Measurements from ENCODE around the gene PDE6B. TPM values are rescaled to one million over a fixed set of nuclear protein-coding genes. Genes with fewer than 3 reads are reported as not detected.

Gene PDE6B
- total and polyA plus RNA-seq, 2 of the 13 experiments (the other 11 are each of a cell fraction or from before 2014, with no cell fraction given), result 0.38 to 0.40 TPM

DNA sequence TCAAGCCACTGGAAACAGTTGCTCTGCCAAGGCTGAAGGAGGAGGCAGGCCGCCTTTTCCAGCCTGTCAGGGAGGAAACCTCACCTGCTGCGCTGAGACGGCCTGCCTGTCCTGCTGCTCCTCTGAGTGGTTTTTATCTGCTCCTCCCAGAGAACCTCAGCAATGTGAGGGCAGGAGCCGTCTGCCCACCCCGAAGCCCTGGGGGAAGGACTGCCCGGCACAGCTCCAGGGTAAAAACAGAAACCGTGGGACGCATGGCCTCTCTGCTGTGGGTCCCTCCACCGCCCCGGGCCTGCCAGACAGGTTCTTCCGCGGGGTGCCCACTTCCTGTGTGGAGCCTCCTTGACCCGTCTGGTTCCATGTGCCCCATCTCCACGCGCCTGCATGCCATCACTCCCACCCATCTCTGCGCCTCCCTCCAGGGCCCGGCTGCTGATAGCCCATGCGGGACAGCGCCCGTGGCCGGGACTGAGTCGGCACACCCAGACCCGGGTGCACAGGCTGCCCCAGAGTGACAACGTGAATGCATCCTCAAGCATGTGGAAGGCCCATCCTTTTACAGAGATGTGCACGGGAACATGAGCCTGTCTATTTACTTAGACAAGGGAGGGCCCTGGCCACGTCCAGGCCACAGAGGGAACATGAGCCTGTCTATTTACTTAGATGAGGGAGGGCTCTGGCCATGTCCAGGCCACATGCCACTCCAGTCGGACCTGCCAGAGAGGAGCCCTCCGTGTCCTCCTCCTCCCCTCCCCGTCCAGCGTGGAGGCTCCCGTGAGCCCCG, 67.6 kb downstream of the PDE6B start (continued):
- TF ChIP-seq, protein P1, sequence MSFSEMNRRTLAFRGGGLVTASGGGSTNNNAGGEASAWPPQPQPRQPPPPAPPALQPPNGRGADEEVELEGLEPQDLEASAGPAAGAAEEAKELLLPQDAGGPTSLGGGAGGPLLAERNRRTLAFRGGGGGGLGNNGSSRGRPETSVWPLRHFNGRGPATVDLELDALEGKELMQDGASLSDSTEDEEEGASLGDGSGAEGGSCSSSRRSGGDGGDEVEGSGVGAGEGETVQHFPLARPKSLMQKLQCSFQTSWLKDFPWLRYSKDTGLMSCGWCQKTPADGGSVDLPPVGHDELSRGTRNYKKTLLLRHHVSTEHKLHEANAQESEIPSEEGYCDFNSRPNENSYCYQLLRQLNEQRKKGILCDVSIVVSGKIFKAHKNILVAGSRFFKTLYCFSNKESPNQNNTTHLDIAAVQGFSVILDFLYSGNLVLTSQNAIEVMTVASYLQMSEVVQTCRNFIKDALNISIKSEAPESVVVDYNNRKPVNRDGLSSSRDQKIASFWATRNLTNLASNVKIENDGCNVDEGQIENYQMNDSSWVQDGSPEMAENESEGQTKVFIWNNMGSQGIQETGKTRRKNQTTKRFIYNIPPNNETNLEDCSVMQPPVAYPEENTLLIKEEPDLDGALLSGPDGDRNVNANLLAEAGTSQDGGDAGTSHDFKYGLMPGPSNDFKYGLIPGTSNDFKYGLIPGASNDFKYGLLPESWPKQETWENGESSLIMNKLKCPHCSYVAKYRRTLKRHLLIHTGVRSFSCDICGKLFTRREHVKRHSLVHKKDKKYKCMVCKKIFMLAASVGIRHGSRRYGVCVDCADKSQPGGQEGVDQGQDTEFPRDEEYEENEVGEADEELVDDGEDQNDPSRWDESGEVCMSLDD (CRISPR knock-in tag; IDR thresholded peaks at IDR 0.05; ENCODE audit: borderline replicate concordance), result no peak
- TF ChIP-seq ZSCAN20 (CRISPR knock-in tag; IDR thresholded peaks at IDR 0.05; ENCODE audit: borderline replicate concordance) (no peak), ATAD3A (CRISPR knock-in tag; IDR thresholded peaks at IDR 0.05) (no peak), IRX3 (CRISPR knock-in tag; IDR thresholded peaks at IDR 0.05; ENCODE audit: borderline replicate concordance, low read depth) (no peak), ZNF562 (CRISPR knock-in tag; IDR thresholded peaks at IDR 0.05; ENCODE audit: borderline replicate concordance) (no peak), HDAC6 (IDR thresholded peaks at IDR 0.05; ENCODE audit: low read depth, low read length) (no peak), GZF1 (CRISPR knock-in tag; IDR thresholded peaks at IDR 0.05) (no peak), ZNF510 (CRISPR knock-in tag; IDR thresholded peaks at IDR 0.05; ENCODE audit: low read depth) (no peak), DPF2 (CRISPR knock-in tag; IDR thresholded peaks at IDR 0.05; ENCODE audit: borderline replicate concordance, low read depth) (no peak), CBFB (CRISPR knock-in tag; IDR thresholded peaks at IDR 0.05) (0 out of 2 replicates have a peak, but pooled peaks have one; percentile 43), ZNF747 (CRISPR knock-in tag; IDR thresholded peaks at IDR 0.05; ENCODE audit: borderline replicate concordance) (0 out of 2 replicates have a peak, but pooled peaks have one; percentile 33), ZNF143 (CRISPR knock-in tag; IDR thresholded peaks at IDR 0.05) (no peak), MAF1 (CRISPR knock-in tag; IDR thresholded peaks at IDR 0.05; ENCODE audit: borderline replicate concordance) (no peak), ZNF44 (CRISPR knock-in tag; IDR thresholded peaks at IDR 0.05) (no peak), ZNF431 (CRISPR knock-in tag; IDR thresholded peaks at IDR 0.05; ENCODE audit: borderline replicate concordance, low read depth) (peak; percentile 74; the same call in 1 of the 2 replicates), JDP2 (CRISPR knock-in tag; IDR thresholded peaks at IDR 0.05; ENCODE audit: borderline replicate concordance) (no peak), FOXK1 (CRISPR knock-in tag; IDR thresholded peaks at IDR 0.05; ENCODE audit: borderline replicate concordance, low read depth) (peak; percentile 60; the same call in 1 of the 2 replicates)
- TF ChIP-seq, protein P2, sequence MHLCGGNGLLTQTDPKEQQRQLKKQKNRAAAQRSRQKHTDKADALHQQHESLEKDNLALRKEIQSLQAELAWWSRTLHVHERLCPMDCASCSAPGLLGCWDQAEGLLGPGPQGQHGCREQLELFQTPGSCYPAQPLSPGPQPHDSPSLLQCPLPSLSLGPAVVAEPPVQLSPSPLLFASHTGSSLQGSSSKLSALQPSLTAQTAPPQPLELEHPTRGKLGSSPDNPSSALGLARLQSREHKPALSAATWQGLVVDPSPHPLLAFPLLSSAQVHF (CRISPR knock-in tag; IDR thresholded peaks at IDR 0.05), result no peak
- TF ChIP-seq, protein P3, sequence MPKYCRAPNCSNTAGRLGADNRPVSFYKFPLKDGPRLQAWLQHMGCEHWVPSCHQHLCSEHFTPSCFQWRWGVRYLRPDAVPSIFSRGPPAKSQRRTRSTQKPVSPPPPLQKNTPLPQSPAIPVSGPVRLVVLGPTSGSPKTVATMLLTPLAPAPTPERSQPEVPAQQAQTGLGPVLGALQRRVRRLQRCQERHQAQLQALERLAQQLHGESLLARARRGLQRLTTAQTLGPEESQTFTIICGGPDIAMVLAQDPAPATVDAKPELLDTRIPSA (CRISPR knock-in tag; IDR thresholded peaks at IDR 0.05; ENCODE audit: borderline replicate concordance), result no peak
- TF ChIP-seq, protein P4, sequence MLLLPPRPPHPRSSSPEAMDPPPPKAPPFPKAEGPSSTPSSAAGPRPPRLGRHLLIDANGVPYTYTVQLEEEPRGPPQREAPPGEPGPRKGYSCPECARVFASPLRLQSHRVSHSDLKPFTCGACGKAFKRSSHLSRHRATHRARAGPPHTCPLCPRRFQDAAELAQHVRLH (CRISPR knock-in tag; IDR thresholded peaks at IDR 0.05; ENCODE audit: borderline replicate concordance, low read depth), result peak; percentile 86; the same call in 1 of the 2 replicates
- TF ChIP-seq, protein P5, sequence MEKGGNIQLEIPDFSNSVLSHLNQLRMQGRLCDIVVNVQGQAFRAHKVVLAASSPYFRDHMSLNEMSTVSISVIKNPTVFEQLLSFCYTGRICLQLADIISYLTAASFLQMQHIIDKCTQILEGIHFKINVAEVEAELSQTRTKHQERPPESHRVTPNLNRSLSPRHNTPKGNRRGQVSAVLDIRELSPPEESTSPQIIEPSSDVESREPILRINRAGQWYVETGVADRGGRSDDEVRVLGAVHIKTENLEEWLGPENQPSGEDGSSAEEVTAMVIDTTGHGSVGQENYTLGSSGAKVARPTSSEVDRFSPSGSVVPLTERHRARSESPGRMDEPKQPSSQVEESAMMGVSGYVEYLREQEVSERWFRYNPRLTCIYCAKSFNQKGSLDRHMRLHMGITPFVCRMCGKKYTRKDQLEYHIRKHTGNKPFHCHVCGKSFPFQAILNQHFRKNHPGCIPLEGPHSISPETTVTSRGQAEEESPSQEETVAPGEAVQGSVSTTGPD (CRISPR knock-in tag; IDR thresholded peaks at IDR 0.05), result no peak
- TF ChIP-seq, protein P6, sequence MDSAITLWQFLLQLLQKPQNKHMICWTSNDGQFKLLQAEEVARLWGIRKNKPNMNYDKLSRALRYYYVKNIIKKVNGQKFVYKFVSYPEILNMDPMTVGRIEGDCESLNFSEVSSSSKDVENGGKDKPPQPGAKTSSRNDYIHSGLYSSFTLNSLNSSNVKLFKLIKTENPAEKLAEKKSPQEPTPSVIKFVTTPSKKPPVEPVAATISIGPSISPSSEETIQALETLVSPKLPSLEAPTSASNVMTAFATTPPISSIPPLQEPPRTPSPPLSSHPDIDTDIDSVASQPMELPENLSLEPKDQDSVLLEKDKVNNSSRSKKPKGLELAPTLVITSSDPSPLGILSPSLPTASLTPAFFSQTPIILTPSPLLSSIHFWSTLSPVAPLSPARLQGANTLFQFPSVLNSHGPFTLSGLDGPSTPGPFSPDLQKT (CRISPR knock-in tag; IDR thresholded peaks at IDR 0.05; ENCODE audit: borderline replicate concordance), result no peak
